ENCODE measurements around the gene ARHGAP10. TPM values are rescaled to one million over a fixed set of nuclear protein-coding genes. Genes with fewer than 3 reads are reported as not detected.

The ARHGAP10 gene
- total RNA-seq, 3 donors from 2014 or later (not counting 1 experiment from before 2014, with no cell fraction given) = 13.9 to 28.7 (median 23.2) TPM

DNA sequence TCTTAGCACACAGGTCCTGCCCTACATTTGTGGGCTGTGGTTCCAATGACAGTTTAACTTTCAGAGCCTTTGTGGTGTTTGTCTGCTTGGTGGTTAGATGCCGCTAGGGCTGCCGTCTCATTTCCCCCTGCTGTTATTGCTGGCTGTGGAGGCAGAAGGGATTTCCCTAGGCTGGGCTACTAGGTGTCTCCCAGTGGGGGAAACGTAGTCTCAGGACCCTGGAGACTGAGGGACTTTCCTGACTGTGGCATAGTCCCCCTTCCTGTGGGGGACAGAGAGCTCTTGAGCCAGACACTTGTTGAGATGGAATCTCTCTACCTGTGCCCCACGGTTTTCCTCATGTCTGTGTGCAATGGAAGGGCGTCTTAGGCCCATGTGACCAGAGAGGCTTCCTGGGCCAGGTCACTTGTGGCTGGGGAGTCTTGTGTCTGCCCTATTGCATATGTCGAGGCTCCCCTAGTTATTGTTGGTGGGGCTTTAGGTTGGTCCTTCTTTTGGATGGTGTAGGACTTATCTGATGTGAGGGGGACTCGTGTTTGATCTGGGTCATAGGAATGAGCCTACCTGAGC, 68.2 kb downstream of the ARHGAP10 start:
- H3K36me3 ChIP-seq (ENCODE audit: control insufficient read depth, insufficient read depth, low read length) = no peaks in the 10 kb centered on the region
- H3K27ac ChIP-seq (ENCODE audit: low read length) = peak overlapping the region; percentile 51
- H3K4me3 ChIP-seq (ENCODE audit: low read length) = no peak overlapping the region
- Mint-ChIP-seq H3K4me1 (peaks cover 52 to 55% of the 10 kb centered on the region in 2 donors), H3K36me3 (no peaks in the 10 kb centered on the region), H3K27ac (peak overlapping the region; percentile 84 to 92), H3K4me3 (peak overlapping the region; percentile 81), H3K9me3 (no peaks in the 10 kb centered on the region), H3K27me3 (ENCODE audit: low read depth in 2 of 2) (peaks cover 17 to 27% of the 10 kb centered on the region in 2 donors)
- 14% methylated on average over 7 of the region's 7 CpGs for WGBS (ENCODE audit: insufficient coverage)
- ATAC-seq (peak; percentile 93 to 97 (median 94)), DNase-seq (peak; percentile 54 to 89)
- peaks cover 22% of the 10 kb centered on the region for H3K4me1 ChIP-seq (ENCODE audit: control insufficient read depth, insufficient read depth, low read length)
- H3K9me3 ChIP-seq (ENCODE audit: control insufficient read depth, insufficient read depth, low read length) = no peaks in the 10 kb centered on the region
- intact Hi-C loops (cut with micrococcal nuclease) = loop anchor here (1.0 to 10.0 kb wide), 3 partner anchors 46 to 145 kb away; no protein-coding TSS in a partner anchor
- no peak for TF ChIP-seq CTCF (IDR thresholded peaks at IDR 0.05)
- no peaks in the 10 kb centered on the region for H3K27me3 ChIP-seq (ENCODE audit: control insufficient read depth, insufficient read depth, low read length)

DNA sequence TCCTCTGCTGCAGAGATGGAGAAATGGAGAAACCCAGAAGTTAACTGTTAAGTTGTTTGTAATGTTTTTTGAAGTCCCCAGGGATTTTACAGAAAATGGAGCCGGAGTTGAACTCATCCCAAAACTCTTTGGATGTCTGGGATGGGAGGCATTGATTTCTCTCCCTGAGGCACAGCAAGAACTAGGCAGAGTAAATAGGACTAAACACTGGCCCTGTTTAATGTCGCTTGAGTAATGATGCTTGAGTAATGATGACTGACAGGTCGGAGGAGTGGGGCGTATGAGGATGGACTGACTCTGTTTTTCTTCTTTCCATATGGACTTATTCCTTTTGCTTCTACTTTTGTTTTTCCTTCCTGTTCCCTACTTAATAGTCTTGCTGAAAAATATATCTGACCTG, 69.9 kb downstream of the ARHGAP10 start:
- Histone ChIP-seq H3K27me3 (ENCODE audit: control insufficient read depth, insufficient read depth, low read length) (no peaks in the 10 kb centered on the region), H3K27ac (ENCODE audit: low read length) (no peak overlapping the region), H3K4me3 (ENCODE audit: low read length) (no peak overlapping the region), H3K36me3 (ENCODE audit: control insufficient read depth, insufficient read depth, low read length) (no peaks in the 10 kb centered on the region), H3K9me3 (ENCODE audit: control insufficient read depth, insufficient read depth, low read length) (no peaks in the 10 kb centered on the region), H3K4me1 (ENCODE audit: control insufficient read depth, insufficient read depth, low read length) (peaks cover 19% of the 10 kb centered on the region)
- H3K36me3 Mint-ChIP-seq = no peaks in the 10 kb centered on the region
- ATAC-seq = no peak
- peaks cover 49 to 52% of the 10 kb centered on the region in 2 donors for H3K4me1 Mint-ChIP-seq
- H3K4me3 Mint-ChIP-seq = no peak overlapping the region
- no peak for DNase-seq
- H3K27me3 Mint-ChIP-seq (ENCODE audit: low read depth in 2 of 2) = peaks cover 17 to 27% of the 10 kb centered on the region in 2 donors
- 97% methylated on average over 3 of the region's 4 CpGs for WGBS (ENCODE audit: insufficient coverage)
- no peaks in the 10 kb centered on the region for H3K9me3 Mint-ChIP-seq
- H3K27ac Mint-ChIP-seq = peak overlapping the region in 1 of 2 donors; percentile 41
- intact Hi-C loops (cut with micrococcal nuclease) = loop anchor here (2.0 kb wide), 1 partner anchor 71 kb away; no protein-coding TSS in a partner anchor
- TF ChIP-seq CTCF (IDR thresholded peaks at IDR 0.05) = no peak

DNA sequence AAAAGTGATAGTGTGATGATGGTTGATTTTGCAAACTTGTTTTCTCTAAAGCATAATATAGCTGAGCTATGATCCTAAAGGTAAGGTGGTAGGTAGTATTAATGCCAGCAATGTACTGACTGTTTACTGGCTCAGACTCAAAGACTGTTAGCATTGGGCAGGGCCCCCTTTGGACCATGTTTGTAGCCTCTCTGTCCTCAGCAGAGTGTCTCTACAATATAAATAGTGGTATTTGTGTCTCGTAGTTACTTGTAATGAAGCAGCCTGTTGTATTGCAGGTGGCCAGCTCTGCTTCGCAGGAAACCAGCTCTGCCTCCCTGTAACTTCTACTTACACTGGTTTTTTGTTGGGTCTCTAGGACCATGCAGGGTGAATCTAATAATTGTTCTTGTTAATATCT, 70.5 kb downstream of the ARHGAP10 start:
- ATAC-seq (no peak), DNase-seq (no peak)
- TF ChIP-seq CTCF (IDR thresholded peaks at IDR 0.05) = no peak
- no peak overlapping the region for H3K4me3 ChIP-seq (ENCODE audit: low read length)
- no peak overlapping the region for H3K4me3 Mint-ChIP-seq
- H3K27me3 Mint-ChIP-seq (ENCODE audit: low read depth in 2 of 2) = peaks cover 17 to 27% of the 10 kb centered on the region in 2 donors
- 85% methylated on average over 2 of the region's 2 CpGs for WGBS (ENCODE audit: insufficient coverage)
- H3K9me3 Mint-ChIP-seq = no peaks in the 10 kb centered on the region
- H3K27ac Mint-ChIP-seq = peak overlapping the region in 1 of 2 donors; percentile 41
- peaks cover 19% of the 10 kb centered on the region for H3K4me1 ChIP-seq (ENCODE audit: control insufficient read depth, insufficient read depth, low read length)
- no peak overlapping the region for H3K27ac ChIP-seq (ENCODE audit: low read length)
- H3K4me1 Mint-ChIP-seq = peaks cover 44 to 48% of the 10 kb centered on the region in 2 donors
- H3K36me3 Mint-ChIP-seq = no peaks in the 10 kb centered on the region
- H3K9me3 ChIP-seq (ENCODE audit: control insufficient read depth, insufficient read depth, low read length) = no peaks in the 10 kb centered on the region
- intact Hi-C loops (cut with micrococcal nuclease) = no loop called here
- H3K27me3 ChIP-seq (ENCODE audit: control insufficient read depth, insufficient read depth, low read length) = no peaks in the 10 kb centered on the region
- no peaks in the 10 kb centered on the region for H3K36me3 ChIP-seq (ENCODE audit: control insufficient read depth, insufficient read depth, low read length)

- H3K36me3 ChIP-seq (ENCODE audit: control insufficient read depth, insufficient read depth, low read length) = no peaks in the 10 kb centered on the region
- 92% methylated on average over 4 of the region's 4 CpGs for WGBS (ENCODE audit: insufficient coverage)
- no peaks in the 10 kb centered on the region for H3K36me3 Mint-ChIP-seq
- no peak overlapping the region for H3K4me3 Mint-ChIP-seq
- peaks cover 0 to 9% of the 10 kb centered on the region in 2 donors for H3K27me3 Mint-ChIP-seq (ENCODE audit: low read depth in 2 of 2)
- H3K27ac Mint-ChIP-seq = no peak overlapping the region
- H3K9me3 Mint-ChIP-seq = no peaks in the 10 kb centered on the region
- TF ChIP-seq CTCF (IDR thresholded peaks at IDR 0.05) = no peak
- H3K27me3 ChIP-seq (ENCODE audit: control insufficient read depth, insufficient read depth, low read length) = no peaks in the 10 kb centered on the region
- intact Hi-C loops (cut with micrococcal nuclease) = no loop called here
- H3K4me1 ChIP-seq (ENCODE audit: control insufficient read depth, insufficient read depth, low read length) = peaks cover under 1% of the 10 kb centered on the region
- DNase-seq (no peak), ATAC-seq (no peak)
- peaks cover 40% of the 10 kb centered on the region in 2 donors for H3K4me1 Mint-ChIP-seq
- no peaks in the 10 kb centered on the region for H3K9me3 ChIP-seq (ENCODE audit: control insufficient read depth, insufficient read depth, low read length)
- H3K4me3 ChIP-seq (ENCODE audit: low read length) = no peak overlapping the region
- H3K27ac ChIP-seq (ENCODE audit: low read length) = no peak overlapping the region
Measured at GRCh38 chr4:147805946-147806345, 74.1 kb downstream of the ARHGAP10 start.
